Measurements from ENCODE around the gene RNF38.

- no peak for TF ChIP-seq CTCF (IDR thresholded peaks at IDR 0.05)
- no peak for TF ChIP-seq POLR2A (IDR thresholded peaks at IDR 0.05)
These were observed 31.0 kb upstream of the RNF38 start for GRCh38 chr9:36431078-36431477.
